ENCODE results near the gene PRR33. TPM values are rescaled to one million over a fixed set of nuclear protein-coding genes. Genes with fewer than 3 reads are reported as not detected.

Gene PRR33
- total and polyA plus RNA-seq, 9 of the 15 experiments (the other 6 are each of a cell fraction or from before 2014, with no cell fraction given) = not detected

- TF ChIP-seq PRDM10 (IDR thresholded peaks at IDR 0.05; ENCODE audit: partially characterized antibody) (peak; percentile 90), KAT2B (IDR thresholded peaks at IDR 0.05; ENCODE audit: low read depth, low read length) (no peak), EZH2 (IDR thresholded peaks at IDR 0.05; ENCODE audit: borderline replicate concordance, low read depth, low read length) (no peak), CHD2 (IDR thresholded peaks at IDR 0.05; ENCODE audit: low read depth, low read length) (no peak), ZNF449 (CRISPR knock-in tag; IDR thresholded peaks at IDR 0.05) (no peak), ZNF75A (CRISPR knock-in tag; IDR thresholded peaks at IDR 0.05) (no peak), CBX8 (IDR thresholded peaks at IDR 0.05; ENCODE audit: borderline replicate concordance, extremely low read depth, low read depth, low read length, poor library complexity, severe bottlenecking) (no peak), NFXL1 (CRISPR knock-in tag; IDR thresholded peaks at IDR 0.05) (no peak), MYC (IDR thresholded peaks at IDR 0.05; ENCODE audit: low read depth, low read length) (peak; percentile 23; the same call in 1 of the 2 replicates), MYC (CRISPR knock-in tag; IDR thresholded peaks at IDR 0.05; ENCODE audit: borderline replicate concordance, low read depth) (no peak), E2F1 (CRISPR knock-in tag; IDR thresholded peaks at IDR 0.05) (no peak), RFX7 (CRISPR knock-in tag; IDR thresholded peaks at IDR 0.05) (no peak), E4F1 (CRISPR knock-in tag; IDR thresholded peaks at IDR 0.05; ENCODE audit: borderline replicate concordance) (no peak), HDAC2 (IDR thresholded peaks at IDR 0.05) (peak; percentile 74; the same call in 1 of the 2 replicates), POU5F1 (IDR thresholded peaks at IDR 0.05; ENCODE audit: borderline replicate concordance, low read depth, low read length, partially characterized antibody) (no peak), SMARCB1 (IDR thresholded peaks at IDR 0.05; ENCODE audit: insufficient read length, low read depth) (no peak)
Measured at GRCh38 chr11:1844221-1845094, 47.2 kb downstream of the PRR33 start (continued).

Data from K562 (cell line).